ENCODE results near the gene POMGNT1.
A peak's percentile ranks its signal among the peaks of the same experiment; 100 is the strongest.

POMGNT1 gene

GRCh38 chr1:46199233-46199749 lies 1.1 kb upstream of the POMGNT1 start:
- Histone ChIP-seq H3K4me3 (ENCODE audit: low read depth, low read length) (no peak overlapping the region), H2AFZ (no peak overlapping the region)

GRCh38 chr1:46197560-46197963 lies 672 bp downstream of the POMGNT1 start:
- Histone ChIP-seq H2AFZ (peak overlapping the region; percentile 82), H3K4me3 (ENCODE audit: low read depth, low read length) (peak overlapping the region; percentile 87), H3K4me1 (peaks cover 6% of the 10 kb centered on the region), H3K27ac (peak overlapping the region; percentile 63), H3K9ac (no peak overlapping the region), H3K9me3 (ENCODE audit: control insufficient read depth, low read length) (no peaks in the 10 kb centered on the region), H3K4me2 (ENCODE audit: low read length) (peak overlapping the region; percentile 98), H3K27me3 (ENCODE audit: control insufficient read depth, insufficient read depth, low read length) (no peaks in the 10 kb centered on the region), H3K36me3 (ENCODE audit: control insufficient read depth, insufficient read depth, low read length) (no peaks in the 10 kb centered on the region), H3K79me2 (no peaks in the 10 kb centered on the region)
- no peak for TF ChIP-seq CTCF (IDR thresholded peaks at IDR 0.05)

More at GRCh38 chr1:46199233-46199749, 1.1 kb upstream of the POMGNT1 start:
- Histone ChIP-seq H3K27ac (no peak overlapping the region), H3K9ac (no peak overlapping the region), H3K27me3 (ENCODE audit: control insufficient read depth, insufficient read depth, low read length) (no peaks in the 10 kb centered on the region), H3K36me3 (ENCODE audit: control insufficient read depth, insufficient read depth, low read length) (no peaks in the 10 kb centered on the region), H3K79me2 (no peaks in the 10 kb centered on the region), H3K9me3 (ENCODE audit: control insufficient read depth, low read length) (no peaks in the 10 kb centered on the region), H3K4me1 (peaks cover 6% of the 10 kb centered on the region), H3K4me2 (ENCODE audit: low read length) (peak overlapping the region; percentile 97)
- no peak for TF ChIP-seq CTCF (IDR thresholded peaks at IDR 0.05)

GRCh38 chr1:46196609-46197008 lies 1.6 kb downstream of the POMGNT1 start:
- TF ChIP-seq CTCF (IDR thresholded peaks at IDR 0.05) = no peak
- no peak overlapping the region for H3K9ac ChIP-seq
- no peak overlapping the region for H3K4me3 ChIP-seq (ENCODE audit: low read depth, low read length)
- H3K4me1 ChIP-seq = peaks cover 6% of the 10 kb centered on the region
- no peaks in the 10 kb centered on the region for H3K79me2 ChIP-seq
- H3K27me3 ChIP-seq (ENCODE audit: control insufficient read depth, insufficient read depth, low read length) = no peaks in the 10 kb centered on the region
- no peaks in the 10 kb centered on the region for H3K9me3 ChIP-seq (ENCODE audit: control insufficient read depth, low read length)
- H2AFZ ChIP-seq = no peak overlapping the region
- no peak overlapping the region for H3K27ac ChIP-seq
- H3K4me2 ChIP-seq (ENCODE audit: low read length) = no peak overlapping the region
- H3K36me3 ChIP-seq (ENCODE audit: control insufficient read depth, insufficient read depth, low read length) = no peaks in the 10 kb centered on the region

- no peak overlapping the region for H3K9ac ChIP-seq
- H3K36me3 ChIP-seq (ENCODE audit: control insufficient read depth, insufficient read depth, low read length) = no peaks in the 10 kb centered on the region
- TF ChIP-seq CTCF (IDR thresholded peaks at IDR 0.05) = no peak
Observed at GRCh38 chr1:46194641-46195193, 3.5 kb downstream of the POMGNT1 start.

GRCh38 chr1:46193984-46194570 lies 4.2 kb downstream of the POMGNT1 start:
- Histone ChIP-seq H3K79me2 (no peaks in the 10 kb centered on the region), H3K9ac (no peak overlapping the region), H3K4me1 (peaks cover 7% of the 10 kb centered on the region), H3K27me3 (ENCODE audit: control insufficient read depth, insufficient read depth, low read length) (no peaks in the 10 kb centered on the region), H3K9me3 (ENCODE audit: control insufficient read depth, low read length) (no peaks in the 10 kb centered on the region), H2AFZ (no peak overlapping the region), H3K36me3 (ENCODE audit: control insufficient read depth, insufficient read depth, low read length) (no peaks in the 10 kb centered on the region), H3K27ac (no peak overlapping the region), H3K4me2 (ENCODE audit: low read length) (no peak overlapping the region), H3K4me3 (ENCODE audit: low read depth, low read length) (no peak overlapping the region)
- no peak for TF ChIP-seq CTCF (IDR thresholded peaks at IDR 0.05)

More at GRCh38 chr1:46194641-46195193, 3.5 kb downstream of the POMGNT1 start:
- Histone ChIP-seq H2AFZ (no peak overlapping the region), H3K27me3 (ENCODE audit: control insufficient read depth, insufficient read depth, low read length) (no peaks in the 10 kb centered on the region), H3K9me3 (ENCODE audit: control insufficient read depth, low read length) (no peaks in the 10 kb centered on the region), H3K79me2 (no peaks in the 10 kb centered on the region), H3K4me2 (ENCODE audit: low read length) (no peak overlapping the region), H3K4me3 (ENCODE audit: low read depth, low read length) (no peak overlapping the region), H3K27ac (no peak overlapping the region), H3K4me1 (peaks cover 6% of the 10 kb centered on the region)
